ENCODE data around the gene TRAPPC2.

The TRAPPC2 gene

GRCh38 chrX:13669246-13669737 is 65.1 kb downstream of the TRAPPC2 start:
- no peak for DNase-seq (ENCODE audit: low read depth in 2 of 2)

- DNase-seq (ENCODE audit: low read depth in 2 of 2) = no peak
Measured at GRCh38 chrX:13667919-13668318, 66.5 kb downstream of the TRAPPC2 start.

- no peak for DNase-seq (ENCODE audit: low read depth in 2 of 2)
Measured at GRCh38 chrX:13666836-13667235, 67.6 kb downstream of the TRAPPC2 start.

- no peak for DNase-seq (ENCODE audit: low read depth in 2 of 2)
Measured at GRCh38 chrX:13664020-13664419, 70.4 kb downstream of the TRAPPC2 start.

GRCh38 chrX:13662355-13662791 is 72.0 kb downstream of the TRAPPC2 start:
- no peak for DNase-seq (ENCODE audit: low read depth in 2 of 2)
